ENCODE measurements around the gene SMDT1.

DNA sequence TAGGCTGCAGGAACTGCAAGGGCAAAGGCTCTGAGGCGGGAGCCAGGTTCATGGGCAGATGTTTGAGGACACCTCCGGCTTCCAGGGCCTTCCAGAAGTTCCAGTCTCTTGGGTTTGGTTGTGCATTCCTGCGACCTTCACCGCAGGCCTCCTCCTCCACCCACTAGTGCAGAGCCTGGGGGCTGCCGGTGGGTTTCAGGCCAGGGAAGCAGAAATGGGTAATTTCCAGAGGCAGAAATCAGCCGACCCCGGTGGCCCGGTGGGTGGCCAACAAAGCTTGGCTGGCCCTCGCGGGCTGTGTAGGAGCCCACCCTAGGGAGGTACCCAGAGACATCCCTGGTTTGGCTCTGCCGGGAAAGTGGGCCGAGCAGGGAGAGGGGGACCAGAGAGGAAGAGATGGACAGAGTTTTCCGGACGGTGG, 5.9 kb upstream of the SMDT1 start:
- TF ChIP-seq, protein P1, sequence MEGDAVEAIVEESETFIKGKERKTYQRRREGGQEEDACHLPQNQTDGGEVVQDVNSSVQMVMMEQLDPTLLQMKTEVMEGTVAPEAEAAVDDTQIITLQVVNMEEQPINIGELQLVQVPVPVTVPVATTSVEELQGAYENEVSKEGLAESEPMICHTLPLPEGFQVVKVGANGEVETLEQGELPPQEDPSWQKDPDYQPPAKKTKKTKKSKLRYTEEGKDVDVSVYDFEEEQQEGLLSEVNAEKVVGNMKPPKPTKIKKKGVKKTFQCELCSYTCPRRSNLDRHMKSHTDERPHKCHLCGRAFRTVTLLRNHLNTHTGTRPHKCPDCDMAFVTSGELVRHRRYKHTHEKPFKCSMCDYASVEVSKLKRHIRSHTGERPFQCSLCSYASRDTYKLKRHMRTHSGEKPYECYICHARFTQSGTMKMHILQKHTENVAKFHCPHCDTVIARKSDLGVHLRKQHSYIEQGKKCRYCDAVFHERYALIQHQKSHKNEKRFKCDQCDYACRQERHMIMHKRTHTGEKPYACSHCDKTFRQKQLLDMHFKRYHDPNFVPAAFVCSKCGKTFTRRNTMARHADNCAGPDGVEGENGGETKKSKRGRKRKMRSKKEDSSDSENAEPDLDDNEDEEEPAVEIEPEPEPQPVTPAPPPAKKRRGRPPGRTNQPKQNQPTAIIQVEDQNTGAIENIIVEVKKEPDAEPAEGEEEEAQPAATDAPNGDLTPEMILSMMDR (IDR thresholded peaks at IDR 0.05 in 2 of 3, conservative IDR thresholded peaks at IDR 0.05 in 1 of 3; ENCODE audit: insufficient read depth in 2 of 3, low read depth in 1 of 3, low read length in 3 of 3), result no peak
- TF ChIP-seq, protein P2, sequence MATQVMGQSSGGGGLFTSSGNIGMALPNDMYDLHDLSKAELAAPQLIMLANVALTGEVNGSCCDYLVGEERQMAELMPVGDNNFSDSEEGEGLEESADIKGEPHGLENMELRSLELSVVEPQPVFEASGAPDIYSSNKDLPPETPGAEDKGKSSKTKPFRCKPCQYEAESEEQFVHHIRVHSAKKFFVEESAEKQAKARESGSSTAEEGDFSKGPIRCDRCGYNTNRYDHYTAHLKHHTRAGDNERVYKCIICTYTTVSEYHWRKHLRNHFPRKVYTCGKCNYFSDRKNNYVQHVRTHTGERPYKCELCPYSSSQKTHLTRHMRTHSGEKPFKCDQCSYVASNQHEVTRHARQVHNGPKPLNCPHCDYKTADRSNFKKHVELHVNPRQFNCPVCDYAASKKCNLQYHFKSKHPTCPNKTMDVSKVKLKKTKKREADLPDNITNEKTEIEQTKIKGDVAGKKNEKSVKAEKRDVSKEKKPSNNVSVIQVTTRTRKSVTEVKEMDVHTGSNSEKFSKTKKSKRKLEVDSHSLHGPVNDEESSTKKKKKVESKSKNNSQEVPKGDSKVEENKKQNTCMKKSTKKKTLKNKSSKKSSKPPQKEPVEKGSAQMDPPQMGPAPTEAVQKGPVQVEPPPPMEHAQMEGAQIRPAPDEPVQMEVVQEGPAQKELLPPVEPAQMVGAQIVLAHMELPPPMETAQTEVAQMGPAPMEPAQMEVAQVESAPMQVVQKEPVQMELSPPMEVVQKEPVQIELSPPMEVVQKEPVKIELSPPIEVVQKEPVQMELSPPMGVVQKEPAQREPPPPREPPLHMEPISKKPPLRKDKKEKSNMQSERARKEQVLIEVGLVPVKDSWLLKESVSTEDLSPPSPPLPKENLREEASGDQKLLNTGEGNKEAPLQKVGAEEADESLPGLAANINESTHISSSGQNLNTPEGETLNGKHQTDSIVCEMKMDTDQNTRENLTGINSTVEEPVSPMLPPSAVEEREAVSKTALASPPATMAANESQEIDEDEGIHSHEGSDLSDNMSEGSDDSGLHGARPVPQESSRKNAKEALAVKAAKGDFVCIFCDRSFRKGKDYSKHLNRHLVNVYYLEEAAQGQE (IDR thresholded peaks at IDR 0.05; ENCODE audit: borderline replicate concordance), result no peak
- TF ChIP-seq, protein P2 (CRISPR knock-in tag; IDR thresholded peaks at IDR 0.05; ENCODE audit: low read depth), result no peak
- no peak for TF ChIP-seq FOXJ3 (CRISPR knock-in tag; IDR thresholded peaks at IDR 0.05)

Measured in K562 (cell line).